Measurements from ENCODE around the gene CHEK1.

CHEK1 gene

GRCh38 chr11:125625630-125626287, 796 bp downstream of the CHEK1 start:
- FAIRE-seq (peak; percentile 36), DNase-seq (ENCODE audit: insufficient read length, low spot score) (peak; percentile 48)

- FAIRE-seq: no peak
These were observed 1.5 kb downstream of the CHEK1 start for GRCh38 chr11:125626288-125626950.

GRCh38 chr11:125627236-125627910, 2.4 kb downstream of the CHEK1 start:
- no peak for FAIRE-seq
- DNase-seq (ENCODE audit: insufficient read length, low spot score): no peak

More at GRCh38 chr11:125626288-125626950, 1.5 kb downstream of the CHEK1 start:
- DNase-seq (ENCODE audit: insufficient read length, low spot score): peak; percentile 66

- DNase-seq (ENCODE audit: insufficient read length, low spot score): no peak
- no peak for FAIRE-seq
These were observed 12.9 kb downstream of the CHEK1 start for GRCh38 chr11:125637840-125638239.

GRCh38 chr11:125638315-125638714, 13.4 kb downstream of the CHEK1 start:
- no peak for FAIRE-seq
- no peak for DNase-seq (ENCODE audit: insufficient read length, low spot score)

- DNase-seq (ENCODE audit: insufficient read length, low spot score) (no peak), FAIRE-seq (no peak)
These were observed 20.9 kb downstream of the CHEK1 start for GRCh38 chr11:125645871-125646270.

GRCh38 chr11:125649465-125650166, 24.7 kb downstream of the CHEK1 start:
- DNase-seq (ENCODE audit: insufficient read length, low spot score) (no peak), FAIRE-seq (no peak)

GRCh38 chr11:125662689-125663088, 37.7 kb downstream of the CHEK1 start:
- FAIRE-seq (no peak), DNase-seq (ENCODE audit: insufficient read length, low spot score) (no peak)

GRCh38 chr11:125663910-125664309, 38.9 kb downstream of the CHEK1 start:
- DNase-seq (ENCODE audit: insufficient read length, low spot score) (no peak), FAIRE-seq (no peak)

- DNase-seq (ENCODE audit: insufficient read length, low spot score) (no peak), FAIRE-seq (no peak)
These were observed 42.2 kb downstream of the CHEK1 start for GRCh38 chr11:125667151-125667550.

GRCh38 chr11:125670172-125670571, 45.2 kb downstream of the CHEK1 start:
- no peak for FAIRE-seq
- no peak for DNase-seq (ENCODE audit: insufficient read length, low spot score)

- FAIRE-seq (no peak), DNase-seq (ENCODE audit: insufficient read length, low spot score) (no peak)
These were observed 46.6 kb downstream of the CHEK1 start for GRCh38 chr11:125671561-125671960.

- FAIRE-seq (no peak), DNase-seq (ENCODE audit: insufficient read length, low spot score) (no peak)
These were observed 49.2 kb downstream of the CHEK1 start for GRCh38 chr11:125674210-125674609.

GRCh38 chr11:125675196-125675595, 50.2 kb downstream of the CHEK1 start:
- FAIRE-seq (no peak), DNase-seq (ENCODE audit: insufficient read length, low spot score) (no peak)

- no peak for FAIRE-seq
- DNase-seq (ENCODE audit: insufficient read length, low spot score): no peak
These were observed 54.4 kb downstream of the CHEK1 start for GRCh38 chr11:125679397-125679796.

GRCh38 chr11:125679837-125680236, 54.9 kb downstream of the CHEK1 start:
- FAIRE-seq: no peak
- no peak for DNase-seq (ENCODE audit: insufficient read length, low spot score)

- FAIRE-seq: no peak
- no peak for DNase-seq (ENCODE audit: insufficient read length, low spot score)
These were observed 55.8 kb downstream of the CHEK1 start, which contains the start of gene ACRV1 for GRCh38 chr11:125680747-125681146. ACRV1 (minus strand) TSS chr11:125680847; CDS start chr11:125680780, 67 bp downstream.

GRCh38 chr11:125685228-125685627, 60.3 kb downstream of the CHEK1 start:
- FAIRE-seq: no peak
- DNase-seq (ENCODE audit: insufficient read length, low spot score): no peak

GRCh38 chr11:125688066-125688465, 63.1 kb downstream of the CHEK1 start:
- no peak for FAIRE-seq
- no peak for DNase-seq (ENCODE audit: insufficient read length, low spot score)

- no peak for FAIRE-seq
- DNase-seq (ENCODE audit: insufficient read length, low spot score): no peak
These were observed 63.7 kb downstream of the CHEK1 start for GRCh38 chr11:125688632-125689031.

- FAIRE-seq (no peak), DNase-seq (ENCODE audit: insufficient read length, low spot score) (no peak)
These were observed 64.4 kb downstream of the CHEK1 start for GRCh38 chr11:125689274-125689859.
